Ishikawa (cell line): ENCODE results near the gene SUN1.

Source experiments
- EP300 ChIP-seq: IDR thresholded peaks from 2 replicates; pipeline ENCODE4 v1.6.1; 2012; ENCODE audit warnings: borderline replicate concordance
- MAX ChIP-seq: IDR thresholded peaks from 2 replicates; pipeline ENCODE4 v1.6.1; 2012
- REST ChIP-seq: IDR thresholded peaks from 2 replicates; pipeline ENCODE4 v1.6.1; 2012; ENCODE audit warnings: low read depth, mild to moderate bottlenecking
- ZBTB7A ChIP-seq: IDR thresholded peaks from 2 replicates; pipeline ENCODE4 v1.6.1; 2012; ENCODE audit warnings: low read depth

GRCh38 chr7:887488-887820 lies 55.2 kb downstream of the SUN1 start:
- TF ChIP-seq REST: no peak
- TF ChIP-seq EP300: no peak
- TF ChIP-seq MAX: no peak
- no peak for TF ChIP-seq ZBTB7A
